K562 (cell line): Measurements from ENCODE around the gene MYO3B. TPM values are rescaled to one million over a fixed set of nuclear protein-coding genes. Genes with fewer than 3 reads are reported as not detected.
A peak's percentile ranks its signal among the peaks of the same experiment; 100 is the strongest.

ENCODE experiments used
- CBFA2T3 ChIP-seq: fragments of 450-650 bp; IDR thresholded peaks from 2 replicates; pipeline ENCODE4 v1.6.1; 2017
- CREM ChIP-seq: IDR thresholded peaks from 2 replicates; pipeline ENCODE4 v1.6.1; 2014; ENCODE audit warnings: antibody characterized with exemption, low read depth
- CUX1 ChIP-seq: fragments of 200-800 bp; sonication (Bioruptor generic); IDR thresholded peaks from 2 replicates; pipeline ENCODE4 v1.6.1; 2016; ENCODE audit warnings: missing genetic modification characterization, missing compliant biosample characterization
- E4F1 ChIP-seq: fragments of 250-450 bp; sonication (Bioruptor Pico); IDR thresholded peaks from 2 replicates; pipeline ENCODE4 v1.5.0; 2021; ENCODE audit warnings: mild to moderate bottlenecking, borderline replicate concordance
- HDAC6 ChIP-seq: IDR thresholded peaks from 2 replicates; pipeline ENCODE4 v1.6.1; 2012; ENCODE audit warnings: low read depth, mild to moderate bottlenecking, control low read depth, inconsistent platforms, low read length, moderate library complexity
- HDAC8 ChIP-seq: fragments of 450-650 bp; IDR thresholded peaks from 2 replicates; pipeline ENCODE4 v1.6.1; 2016; ENCODE audit warnings: mild to moderate bottlenecking, missing genetic modification characterization, moderate library complexity, missing compliant biosample characterization
- HES1 ChIP-seq: fragments of 450-650 bp; IDR thresholded peaks from 2 replicates; pipeline ENCODE4 v1.6.1; 2016; ENCODE audit warnings: low read depth, mild to moderate bottlenecking, moderate library complexity
- IFI16 ChIP-seq: fragments of 250-450 bp; sonication (Bioruptor Pico); IDR thresholded peaks from 2 replicates; pipeline ENCODE4 v2.1.2; 2022; ENCODE audit warnings: mild to moderate bottlenecking, inconsistent platforms
- NFE2 ChIP-seq: IDR thresholded peaks from 2 replicates; pipeline ENCODE4 v1.6.1; 2014; ENCODE audit warnings: antibody characterized with exemption, low read depth
- POLR2AphosphoS5 ChIP-seq: IDR thresholded peaks from 2 replicates; pipeline ENCODE4 v1.6.1; 2011; ENCODE audit warnings: mild to moderate bottlenecking, low read depth, low read length, moderate library complexity; ENCODE audit not compliant: control insufficient read depth, insufficient read depth
- ZNF444 ChIP-seq: fragments of 250-450 bp; sonication (Bioruptor Pico); IDR thresholded peaks from 2 replicates; pipeline ENCODE4 v1.4.0; 2020; ENCODE audit warnings: mild to moderate bottlenecking, moderate library complexity
- ZNF518B ChIP-seq: fragments of 250-450 bp; sonication (Bioruptor Pico); IDR thresholded peaks from 2 replicates; pipeline ENCODE4 v1.5.0; 2021; ENCODE audit warnings: mild to moderate bottlenecking, moderate library complexity
- ZNF639 ChIP-seq, 2 experiments: fragments of 200-800 bp in 1 of 2; sonication (Bioruptor generic) in 1 of 2; sonication (generic) in 1 of 2; formaldehyde crosslinking in 1 of 2; IDR thresholded peaks in 1 of 2; conservative IDR thresholded peaks in 1 of 2; 2 replicates each; pipeline versions ENCODE4 v1.5.0 to v1.6.1; 2016 to 2020; ENCODE audit warnings: missing compliant biosample characterization in 1 of 2, missing genetic modification characterization in 1 of 2, missing genetic modification reagents in 1 of 2
- ZNF766 ChIP-seq: fragments of 200-800 bp; sonication (Bioruptor generic); conservative IDR thresholded peaks from 2 replicates; pipeline ENCODE4 v1.6.1; 2016; ENCODE audit warnings: missing genetic modification characterization, missing compliant biosample characterization
- polyA plus RNA-seq, 8 experiments: library from polyadenylated mRNA; depleted of rRNA in 4 of 8; stranded (reverse) in 5 of 8; unstranded in 3 of 8; fragments of >200 nt; fragmentation: Nextera tagmentation in 2 of 8; fragmentation: Illumina TruSeq in 1 of 8; extraction: Ambion mirVana in 2 of 8; extraction: Trizol in 1 of 8; gene quantifications; 2 replicates each; pipeline versions ENCODE4 v1.2.1 to v1.2.3, GENCODE V29; 2011 to 2014; ENCODE audit warnings: inconsistent platforms in 1 of 8, missing spikeins in 1 of 8
- total RNA-seq, 7 experiments: library from RNA; depleted of rRNA in 6 of 7; stranded (reverse); fragments of >200 nt in 6 of 7; fragmentation: Illumina TruSeq in 2 of 7; extraction: Trizol in 2 of 7; gene quantifications; 2 replicates each; pipeline versions ENCODE4 v1.2.1 to v1.2.3, GENCODE V29; 2011 to 2021; ENCODE audit warnings: low replicate concordance in 1 of 7

The MYO3B gene
- total and polyA plus RNA-seq, 9 of the 15 experiments (the other 6 are each of a cell fraction or from before 2014, with no cell fraction given) = 2.7 to 6.5 (median 3.6) TPM

- TF ChIP-seq ZNF639 (CRISPR knock-in tag; conservative IDR thresholded peaks at IDR 0.05 in 1 of 2, IDR thresholded peaks at IDR 0.05 in 1 of 2) = peak in 1 of 2 experiments; percentile 57; a peak in 1 of 4 replicates
- TF ChIP-seq ZNF766 (CRISPR knock-in tag) = 0 out of 2 replicates have a peak, but pooled peaks have one; percentile 6
- no peak for TF ChIP-seq IFI16 (CRISPR knock-in tag)
- TF ChIP-seq NFE2 = 0 out of 2 replicates have a peak, but pooled peaks have one; percentile 3
- no peak for TF ChIP-seq HDAC6
- TF ChIP-seq E4F1 (CRISPR knock-in tag) = peak; percentile 12; the same call in 1 of the 2 replicates
- no peak for TF ChIP-seq CREM
- no peak for TF ChIP-seq HES1
- TF ChIP-seq CUX1 = 0 out of 2 replicates have a peak, but pooled peaks have one; percentile 23
- TF ChIP-seq ZNF518B = no peak
- peak; percentile 9; the same call in 1 of the 2 replicates for TF ChIP-seq CBFA2T3
- no peak for TF ChIP-seq HDAC8 (tag)
- 0 out of 2 replicates have a peak, but pooled peaks have one; percentile 8 for TF ChIP-seq ZNF444 (CRISPR knock-in tag)
- no peak for TF ChIP-seq POLR2AphosphoS5
Measured at GRCh38 chr2:170323743-170324142, 145.8 kb downstream of the MYO3B start (continued).
